NCI-H146 (cell line): ENCODE results near the gene TNS3.
"Not testable (repeated sequence)": the region's sequence is repeated elsewhere in the genome, so short reads cannot be mapped to it uniquely, and the experiment has no call there.

Experiments
- DNase-seq: peaks from one replicate; lab custom pipeline; 2025; lab: John Stamatoyannopoulos, UW

TNS3 gene

DNA sequence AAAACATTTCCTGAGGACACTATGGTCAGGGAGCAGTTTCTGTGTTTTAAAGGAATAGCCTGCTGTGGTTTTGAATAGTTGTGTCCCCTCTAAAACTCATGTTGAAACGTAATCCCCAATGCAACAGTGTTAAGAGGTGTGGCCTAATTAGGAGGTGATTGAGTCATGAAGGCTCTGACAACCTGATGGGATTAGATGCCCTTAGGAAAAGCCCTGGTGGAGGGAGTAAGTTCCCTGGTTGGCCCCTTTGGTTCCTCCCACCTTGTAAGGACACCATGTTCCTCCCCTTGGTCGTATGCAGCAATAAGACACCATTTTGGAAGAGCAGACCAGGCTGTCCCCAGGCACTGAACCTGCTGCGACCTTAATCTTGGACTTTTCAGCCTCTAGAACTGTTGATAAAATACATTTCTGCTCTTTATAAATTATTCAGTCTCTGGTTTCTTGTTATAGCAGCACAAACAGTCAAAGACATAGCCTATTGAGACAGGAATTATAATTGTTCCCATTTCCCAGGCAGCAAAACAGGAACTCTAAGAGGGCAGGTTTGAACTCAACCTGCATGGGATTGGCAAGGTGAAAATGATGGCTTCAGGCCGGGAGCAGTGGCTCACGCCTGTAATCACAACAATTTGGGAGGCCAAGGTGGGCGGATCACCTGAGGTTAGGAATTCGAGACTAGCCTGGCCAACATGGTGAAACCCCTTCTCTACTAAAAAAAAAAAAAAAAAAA is 20.5 kb upstream of the TNS3 start:
- no peak for DNase-seq

DNA sequence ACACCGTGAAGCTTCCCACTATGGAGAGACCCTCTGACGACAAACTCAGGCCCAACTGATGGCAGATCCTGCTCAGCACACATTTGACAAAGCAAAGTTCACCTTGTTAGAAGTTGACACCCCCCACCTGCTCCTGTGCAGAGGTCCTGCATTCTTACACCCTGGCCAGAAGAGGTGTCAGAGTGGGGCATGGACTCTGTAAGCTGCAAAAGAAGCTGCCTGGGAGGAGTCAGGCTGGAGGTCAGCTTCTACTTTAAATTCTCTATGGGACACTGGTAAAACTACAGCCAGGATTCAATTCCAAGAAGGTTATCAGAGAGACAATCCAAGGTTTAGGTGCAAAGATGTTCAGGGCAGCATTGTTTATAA is 20.0 kb upstream of the TNS3 start:
- no peak for DNase-seq

DNA sequence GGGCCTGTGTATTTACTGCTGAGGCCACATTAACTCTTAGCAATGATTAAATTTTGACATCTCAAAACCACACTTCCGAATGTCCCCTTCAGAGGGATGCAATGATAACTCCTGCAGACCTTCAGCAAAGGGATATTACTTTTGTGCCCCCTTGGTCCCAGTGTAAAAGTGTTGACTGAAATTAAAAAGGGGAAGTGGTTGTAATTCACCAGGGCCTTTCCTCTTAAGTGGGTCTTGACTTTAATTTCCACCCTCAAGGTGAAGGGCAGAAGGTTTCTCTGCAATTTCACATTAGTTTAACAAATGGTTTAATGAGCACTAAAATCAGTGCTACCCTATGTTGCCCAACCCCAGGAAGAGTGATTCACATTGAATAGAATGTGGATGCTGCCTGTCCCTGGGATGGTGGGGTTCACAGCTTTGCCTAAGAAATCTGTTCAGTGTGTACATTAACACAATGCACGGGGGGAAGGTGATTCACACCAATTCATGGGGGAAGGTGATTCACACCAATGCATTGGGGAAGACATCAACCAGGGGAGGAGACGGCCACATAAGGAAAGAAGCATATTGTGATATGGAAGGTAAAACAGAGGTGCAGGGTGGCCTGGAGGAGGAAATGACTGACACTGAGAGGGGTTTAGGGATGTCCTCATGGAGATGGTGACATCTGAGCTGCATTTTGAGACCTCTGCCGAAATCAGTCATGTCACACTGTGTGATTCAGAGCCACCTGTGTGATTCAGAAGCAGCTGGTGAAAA is 19.4 kb upstream of the TNS3 start:
- no peak for DNase-seq

DNA sequence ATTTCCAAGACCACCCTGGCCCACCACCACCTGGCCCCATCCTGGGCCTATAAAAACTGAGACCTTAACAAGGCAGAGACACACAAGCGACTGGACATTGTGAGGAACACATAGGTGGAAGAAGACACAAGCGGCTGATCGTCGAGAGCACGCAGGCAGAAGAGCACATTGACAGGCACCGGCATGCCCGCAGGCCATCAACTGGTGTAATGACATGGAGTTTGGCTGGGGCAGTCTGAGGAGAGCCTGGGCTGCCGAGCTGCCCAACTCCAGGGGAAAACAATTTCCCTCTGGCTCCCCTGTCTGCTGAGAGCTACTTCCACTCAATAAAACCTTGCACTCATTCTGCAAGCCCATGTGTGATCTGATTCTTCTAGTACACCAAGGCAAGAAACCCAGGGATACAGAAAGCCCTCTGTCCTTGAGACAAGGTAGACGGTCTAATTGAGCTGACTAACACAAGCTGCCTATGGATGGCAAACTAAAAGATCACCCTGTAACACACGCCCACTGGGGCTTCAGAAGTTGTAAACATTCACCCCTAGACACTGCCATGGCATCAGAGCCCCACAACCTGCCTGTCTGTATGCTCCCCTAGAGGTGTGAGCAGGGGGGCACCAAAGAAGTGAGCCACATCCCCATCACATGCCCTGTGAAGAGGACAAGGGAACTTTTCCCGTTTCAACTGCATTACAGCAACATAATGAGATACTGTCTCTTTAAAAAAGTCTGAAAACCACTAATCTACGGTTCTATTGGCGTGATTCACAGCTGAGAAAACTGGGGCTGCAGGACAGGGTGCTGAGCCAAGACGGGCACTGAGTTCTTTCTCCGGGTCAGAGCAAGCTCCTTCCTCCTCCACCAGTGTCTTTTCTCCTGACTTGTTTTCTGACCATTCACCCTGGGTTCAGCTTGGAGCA is 18.5 kb upstream of the TNS3 start:
- DNase-seq, result no peak

DNA sequence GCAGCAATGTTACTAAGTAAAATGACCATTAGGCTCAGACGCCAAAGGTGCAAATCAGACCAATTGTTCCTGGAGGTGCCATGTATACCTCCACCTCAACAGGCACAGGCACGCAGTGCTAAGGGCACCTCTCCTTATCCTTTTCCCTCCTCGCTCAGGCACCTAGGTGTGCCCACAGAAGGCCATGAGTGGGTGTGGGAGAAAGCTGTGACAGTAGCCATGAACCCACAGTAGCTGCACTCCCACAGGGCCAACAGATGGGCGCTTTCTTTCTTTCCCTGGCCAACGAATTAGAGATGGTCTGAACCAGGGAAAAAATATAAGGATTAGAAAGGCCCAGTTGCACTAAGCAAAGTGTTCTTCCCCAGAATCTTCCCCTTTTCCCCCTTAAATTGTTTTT is 15.5 kb upstream of the TNS3 start:
- no peak for DNase-seq

DNA sequence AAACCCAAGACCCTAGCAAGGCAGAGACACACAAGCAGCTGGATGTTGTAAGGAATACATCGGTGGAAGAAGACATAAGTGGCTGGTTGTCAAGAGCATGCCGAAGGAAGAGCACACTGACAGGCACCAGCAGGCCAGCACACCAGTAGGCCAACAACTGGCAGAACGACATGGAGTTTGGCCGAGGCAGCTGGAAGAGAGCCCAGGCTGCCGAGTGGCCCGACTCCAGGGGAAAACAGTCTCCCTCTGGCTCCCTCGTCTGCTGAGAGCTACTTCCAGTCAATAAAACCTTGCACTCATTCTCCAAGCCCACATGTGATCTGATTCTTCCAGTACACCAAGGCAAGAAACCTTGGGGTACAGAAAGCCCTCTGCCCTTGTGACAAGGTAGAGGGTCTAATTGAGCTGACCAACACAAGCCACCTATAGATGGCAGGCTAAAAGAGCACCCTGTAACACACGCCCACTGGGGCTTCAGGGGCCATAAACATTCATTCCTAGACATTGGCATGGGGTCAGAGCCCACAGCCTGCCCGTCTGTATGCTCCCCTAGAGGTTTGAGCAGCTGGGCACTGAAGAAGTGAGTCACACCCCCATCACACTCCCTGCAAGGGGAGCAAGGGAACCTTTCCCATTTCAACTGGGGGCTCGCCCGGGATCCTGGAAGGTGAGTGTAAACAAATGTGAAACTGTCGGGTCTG is 14.7 kb upstream of the TNS3 start:
- DNase-seq, result no peak

DNA sequence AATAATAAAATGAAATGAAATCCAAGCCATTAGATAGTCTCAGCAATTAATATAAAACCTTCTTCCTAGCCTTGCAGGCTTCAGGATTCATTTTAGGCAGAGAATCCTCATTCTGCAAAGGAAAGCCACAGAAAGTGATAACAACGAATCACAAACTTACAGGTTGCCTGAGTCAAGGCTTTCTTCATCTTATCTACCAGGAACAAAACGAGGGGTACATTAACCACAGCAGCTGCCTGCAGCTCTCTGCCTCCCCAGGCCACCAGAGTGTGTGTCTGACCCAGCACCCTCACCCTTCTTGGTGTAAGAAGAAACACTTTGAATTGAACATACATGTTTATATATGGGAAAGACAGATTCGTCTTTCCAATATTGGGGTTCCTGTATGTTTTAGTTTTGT is 12.5 kb upstream of the TNS3 start:
- DNase-seq, result no peak

DNA sequence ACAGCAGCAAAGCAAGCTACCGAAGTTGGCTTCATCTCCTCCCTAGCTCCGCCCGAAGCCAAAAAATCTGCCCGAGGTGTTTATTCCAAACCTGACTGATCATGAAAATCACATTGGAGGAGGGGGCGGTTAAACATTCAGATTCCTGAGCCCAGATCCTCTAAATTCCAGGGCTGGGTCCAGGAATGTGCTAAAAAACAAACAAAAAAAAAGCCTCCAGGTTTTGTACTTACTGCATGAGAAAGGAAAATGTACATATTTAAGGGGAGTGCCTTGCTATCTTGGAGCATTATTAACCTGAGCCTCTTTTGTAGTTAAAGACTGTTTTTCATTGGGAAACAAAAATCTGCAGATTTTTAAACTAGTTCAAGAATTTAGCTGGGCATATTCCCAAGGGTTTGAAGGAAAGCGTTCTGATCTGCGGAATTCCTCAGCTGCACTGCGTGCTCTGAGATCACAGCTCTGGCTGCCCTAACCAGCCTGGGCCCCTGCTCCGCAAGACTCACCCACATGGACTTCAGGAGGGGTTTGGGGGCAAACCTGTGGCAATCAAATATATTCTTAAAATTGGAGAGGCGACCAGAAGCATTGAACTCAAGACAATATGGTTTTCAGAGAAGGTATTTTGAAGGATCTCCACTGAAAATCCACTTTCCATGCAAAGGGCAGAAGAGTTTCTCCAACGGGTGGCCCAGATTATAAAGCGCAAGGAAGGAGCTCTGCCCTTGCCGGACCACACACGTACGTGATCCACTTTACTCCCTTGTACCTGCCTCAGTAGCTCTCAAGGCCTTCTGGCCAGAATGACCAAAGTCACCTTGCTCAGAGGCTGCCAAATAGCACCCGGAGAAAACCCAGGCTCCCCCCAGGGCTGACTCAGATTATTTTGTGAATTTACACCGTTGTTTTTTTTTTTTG is 10.0 kb upstream of the TNS3 start:
- DNase-seq, result no peak

DNA sequence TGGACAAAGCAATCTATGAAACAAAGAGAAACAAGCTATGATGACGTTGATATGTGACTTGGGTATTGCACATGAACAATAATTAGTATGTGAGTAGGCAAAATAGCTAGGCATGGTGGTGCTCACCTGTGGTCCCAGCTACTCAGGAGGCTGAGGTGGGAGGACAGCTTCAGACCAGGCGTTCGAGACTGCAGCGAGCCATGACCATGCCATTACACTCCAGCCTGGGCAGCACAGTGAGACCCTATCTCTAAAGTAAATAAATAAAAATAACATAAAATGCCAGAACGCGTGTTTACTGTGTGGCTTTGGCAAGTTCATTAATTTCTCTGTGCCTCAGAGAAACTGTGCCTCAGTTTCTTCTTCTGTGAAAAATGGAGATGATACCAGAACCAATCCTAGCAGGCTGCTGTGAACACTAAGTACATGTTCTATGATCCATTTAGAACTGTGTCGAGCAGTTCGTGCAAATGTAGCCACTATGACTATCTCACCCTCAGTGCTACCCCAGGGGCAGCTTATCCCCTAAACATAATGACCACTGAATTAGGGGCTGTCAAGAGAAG is 9.3 kb upstream of the TNS3 start:
- DNase-seq, result no peak

DNA sequence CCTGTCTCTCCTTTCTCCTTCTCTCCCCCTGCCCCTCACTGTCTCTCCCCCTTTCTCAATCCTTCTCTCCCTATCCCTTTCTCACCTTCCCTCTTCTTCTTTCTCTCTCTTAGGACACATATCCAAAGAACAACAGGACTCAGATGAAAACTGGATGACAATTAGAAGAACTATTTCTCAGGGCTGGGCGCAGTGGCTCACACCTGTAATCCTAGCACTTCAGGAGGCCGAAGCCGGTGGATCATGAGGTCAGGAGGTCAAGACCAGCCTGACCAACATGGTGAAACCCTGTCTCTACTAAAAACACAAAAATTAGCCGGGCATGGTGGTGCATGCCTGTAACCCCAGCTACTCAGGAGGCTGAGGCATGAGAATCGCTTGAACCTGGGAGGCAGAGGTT is 8.3 kb upstream of the TNS3 start:
- not testable (repeated sequence) for DNase-seq

DNA sequence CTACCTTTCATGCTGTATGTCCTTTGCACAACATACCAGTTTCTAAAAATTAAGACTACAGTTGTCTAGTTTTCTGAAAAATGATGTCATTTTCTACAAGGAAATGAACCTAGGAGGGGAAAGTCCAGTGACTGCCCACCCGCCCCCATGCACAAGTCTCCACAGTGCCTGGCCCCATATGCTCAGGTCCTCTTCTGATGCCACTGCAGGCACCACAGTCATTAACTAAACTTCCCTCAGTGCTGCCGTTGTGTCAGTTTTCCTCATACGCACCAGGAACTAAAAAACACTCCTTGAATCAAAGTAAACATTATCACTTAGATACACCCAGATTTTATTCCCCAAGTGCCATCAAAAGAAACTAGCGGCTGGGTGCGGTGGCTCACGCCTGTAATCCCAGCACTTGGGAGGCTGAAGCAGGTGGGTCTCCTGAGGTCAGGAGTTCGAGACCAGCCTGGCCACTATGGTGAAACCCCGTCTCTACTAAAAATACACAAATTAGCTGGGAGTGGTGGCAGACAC is 6.9 kb upstream of the TNS3 start:
- no peak for DNase-seq

DNA sequence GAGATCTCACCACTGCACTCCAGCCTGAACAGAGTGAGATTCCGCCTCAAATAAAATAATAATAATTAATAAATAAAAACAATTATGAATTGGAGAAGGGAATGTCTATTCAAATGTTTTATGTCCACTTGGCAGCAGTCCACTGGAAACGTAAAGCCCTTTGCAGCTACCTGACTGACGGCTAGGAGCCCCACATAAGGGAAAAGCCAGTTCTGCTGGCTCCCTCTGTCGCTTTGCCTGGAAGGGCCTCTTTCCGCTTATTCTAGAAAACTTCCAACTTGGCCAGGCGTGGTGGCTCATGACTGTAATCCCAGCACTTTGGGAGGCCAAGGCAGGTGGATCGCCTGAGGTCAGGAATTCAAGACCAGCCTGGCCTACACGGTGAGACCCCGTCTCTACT is 6.1 kb upstream of the TNS3 start:
- no peak for DNase-seq

DNA sequence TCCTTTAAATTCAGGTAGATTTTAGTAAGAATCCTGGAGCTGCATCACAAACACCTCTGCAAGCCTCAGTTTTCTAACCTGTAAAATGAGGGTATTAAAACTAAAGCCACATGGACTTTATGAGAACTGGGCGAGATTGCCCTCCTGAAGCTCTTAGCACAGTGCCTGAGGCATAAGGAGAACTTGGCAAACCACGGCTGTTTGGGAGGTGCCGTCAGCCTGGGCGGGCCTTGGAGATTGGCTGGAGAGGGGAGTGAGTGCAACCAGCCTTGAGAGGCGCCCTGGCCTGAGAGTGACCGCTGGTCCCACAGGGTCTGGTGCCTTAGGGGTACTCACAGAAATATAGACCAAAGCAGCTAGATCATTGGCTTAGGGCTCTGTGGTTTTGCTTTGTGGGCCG is 5.4 kb upstream of the TNS3 start:
- no peak for DNase-seq

DNA sequence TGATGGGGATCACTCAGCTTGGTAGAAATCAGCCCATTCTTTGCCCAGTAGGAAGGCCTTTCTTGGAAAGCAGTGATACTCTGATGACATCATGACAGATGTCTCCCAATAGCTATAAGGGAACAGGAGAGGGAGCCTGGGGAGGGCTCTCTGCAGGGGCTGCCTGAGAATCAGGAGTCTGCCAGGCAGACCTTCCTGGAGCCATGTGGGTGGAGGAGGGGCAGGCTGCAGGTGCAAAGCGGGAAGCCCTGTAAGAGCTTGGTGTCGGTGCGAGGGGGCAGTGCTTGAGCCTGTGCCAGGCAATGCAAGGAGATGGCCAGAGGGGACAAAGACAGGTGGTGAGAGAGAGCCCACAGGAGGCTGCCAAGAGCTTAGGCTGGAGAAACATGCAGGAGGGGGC is 5.0 kb upstream of the TNS3 start:
- peak; percentile 54 for DNase-seq

DNA sequence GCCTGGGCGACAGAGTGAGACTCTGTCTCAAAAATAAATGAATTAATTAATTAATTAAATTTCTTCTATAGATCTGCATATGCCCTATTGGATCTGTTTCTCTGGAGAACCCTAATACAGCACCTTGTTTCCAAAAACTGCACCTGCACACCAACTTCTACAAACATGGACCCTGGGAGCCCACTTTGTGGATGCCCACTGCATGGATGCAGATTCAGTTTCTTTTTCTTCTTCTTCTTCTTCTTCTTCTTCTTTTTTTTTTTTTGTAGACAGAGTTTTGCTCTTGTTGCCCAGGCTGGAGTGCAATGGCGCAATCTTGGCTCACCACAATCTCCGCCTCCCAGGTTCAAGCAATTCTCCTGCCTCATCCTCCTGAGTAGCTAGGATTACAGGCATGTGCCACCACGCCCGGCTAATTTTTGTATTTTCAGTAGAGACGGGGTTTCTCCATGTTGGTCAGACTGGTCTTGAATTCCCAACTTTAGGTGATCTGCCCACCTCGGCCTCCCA is 4.3 kb upstream of the TNS3 start:
- DNase-seq, result not testable (repeated sequence)

DNA sequence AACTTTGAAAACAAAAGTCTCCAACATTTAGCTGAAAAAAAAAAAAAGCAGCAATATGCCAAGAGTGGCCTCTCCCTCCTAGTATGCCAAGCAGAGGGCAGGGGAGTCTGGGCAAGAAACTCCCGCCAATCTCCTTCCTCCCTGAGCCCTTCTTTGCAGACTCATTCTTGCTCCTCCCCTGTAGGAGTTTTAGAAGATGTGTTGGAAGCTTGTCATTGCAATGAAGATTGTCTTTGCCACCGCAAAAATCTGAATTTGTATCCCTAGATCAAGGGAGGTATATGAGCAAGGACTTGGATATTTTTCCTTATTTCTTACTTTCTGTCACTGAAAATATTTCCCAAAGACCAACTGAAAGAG is 2.6 kb upstream of the TNS3 start:
- DNase-seq, result no peak

DNA sequence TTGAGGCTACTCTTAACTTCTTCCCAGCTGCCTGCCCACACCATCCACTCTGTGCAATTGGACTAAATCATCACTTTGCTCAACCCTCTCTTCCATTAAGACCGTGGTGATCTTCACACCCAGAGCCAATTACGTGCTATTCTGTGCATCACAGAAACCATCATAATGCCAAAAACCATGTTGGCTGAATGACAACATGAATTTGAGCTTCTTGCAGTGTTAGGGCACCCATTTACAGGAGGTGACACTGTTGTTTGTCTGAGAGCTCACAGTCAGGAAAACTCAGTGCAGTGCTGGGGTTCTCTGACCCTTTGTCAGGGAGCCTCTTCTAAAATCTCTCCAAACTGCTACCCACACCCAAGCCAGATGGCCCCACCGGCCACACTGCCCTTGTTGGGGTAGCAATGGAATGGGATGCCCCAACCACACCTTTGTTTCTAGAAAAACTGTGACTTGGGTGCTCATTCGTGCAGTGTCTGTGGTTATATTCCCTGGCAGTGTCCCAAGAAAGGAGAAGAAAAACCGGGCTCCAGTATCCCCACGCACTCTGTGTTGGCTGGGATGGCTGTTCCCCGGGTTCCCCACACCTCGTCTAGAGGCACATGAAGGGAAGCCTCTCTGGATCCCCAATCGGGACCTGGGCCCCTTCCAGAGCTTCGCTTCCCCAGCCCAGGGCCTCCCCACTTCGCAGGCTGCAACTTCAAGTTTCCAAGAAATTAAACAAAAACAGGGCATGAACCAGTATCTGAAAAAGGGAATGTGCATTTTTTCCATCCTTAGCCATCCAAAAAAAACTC is 2.0 kb upstream of the TNS3 start:
- DNase-seq, result no peak

DNA sequence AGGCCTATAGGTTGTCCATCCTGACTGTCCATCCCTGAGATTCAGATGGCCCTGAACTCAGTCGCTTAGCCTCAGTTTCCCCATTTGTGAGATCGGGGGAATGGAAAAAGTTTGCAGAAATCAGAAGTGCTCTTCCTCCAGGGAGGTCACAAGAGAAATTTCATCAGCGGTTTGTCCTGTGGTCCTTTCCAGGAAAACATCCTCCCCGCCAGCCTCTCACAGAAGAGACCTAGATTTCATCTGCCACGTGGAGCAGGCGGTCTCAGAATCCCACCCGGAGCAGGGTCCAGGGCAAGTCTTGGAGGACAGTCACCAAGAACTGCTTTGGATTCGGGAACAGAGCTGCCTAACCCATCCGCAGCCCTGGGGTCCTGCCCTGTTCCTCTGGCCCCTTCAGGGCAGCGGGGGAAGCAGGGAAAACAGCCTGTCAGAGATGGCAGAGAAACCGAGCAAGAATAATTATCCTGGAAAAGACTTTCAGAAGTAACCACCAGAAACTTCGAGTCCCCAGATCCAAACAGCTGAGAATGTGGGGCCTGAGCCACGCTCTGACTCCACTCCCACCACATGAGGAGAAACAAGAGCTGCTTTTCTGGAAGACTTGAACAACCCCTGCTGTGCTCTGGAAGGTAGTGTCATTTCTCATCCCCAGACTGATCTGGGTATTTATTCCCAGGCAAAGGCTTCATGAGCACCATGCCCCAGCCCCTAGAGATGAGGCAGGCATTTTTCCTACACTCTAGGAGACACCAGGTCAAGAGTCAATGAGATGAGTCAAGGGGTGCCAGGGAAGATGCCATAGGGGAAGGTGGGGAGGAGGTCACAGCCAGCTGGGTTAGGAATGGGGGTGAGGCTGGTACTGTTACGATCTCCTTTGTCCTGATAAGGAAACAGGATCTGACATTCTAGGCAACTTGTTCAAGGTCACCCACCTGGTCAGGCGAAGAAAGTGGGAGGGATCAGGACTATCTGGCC is 1.1 kb upstream of the TNS3 start:
- no peak for DNase-seq
